Endothelial cell of umbilical vein (primary cell): ENCODE measurements around the gene DMAP1. TPM values are rescaled to one million over a fixed set of nuclear protein-coding genes. Genes with fewer than 3 reads are reported as not detected.

Experiments
- BruUV-seq: library from RNA; stranded (reverse); fragments of 400-500 nt; replicated peaks from 2 replicates; lab custom pipeline; 2021; lab: Mats Ljungman, UMichigan
- CTCF ChIA-PET: fragments of 300-600, 350-600 bp; sonication (Branson Sonifier 250); formaldehyde crosslinking; loops from one replicate; lab custom pipeline; 2021; ENCODE audit warnings: antibody characterized with exemption, inconsistent platforms; lab: Charles Lee
- POLR2A ChIA-PET: fragments of 300-600, 350-600 bp; sonication (Branson Sonifier 250); formaldehyde crosslinking; loops from one replicate; lab custom pipeline; 2021; ENCODE audit warnings: antibody characterized with exemption, inconsistent platforms; lab: Charles Lee
- DNase-seq: peaks from one replicate; pipeline ENCODE4 v3.0.0-alpha.2; 2011; ENCODE audit warnings: low read depth, low spot score
- FAIRE-seq: peaks from 2 replicates; lab custom pipeline; 2011; peaks lifted over from hg19 to GRCh38; lab: Jason Lieb, UNC
- H2AFZ ChIP-seq: 2 replicates; pipeline ENCODE4 v1.6.0; 2012; ENCODE audit warnings: low read depth, low read length, control low read depth, inconsistent platforms
- H3K27ac ChIP-seq: 2 replicates; pipeline ENCODE4 v1.5.1; 2011; ENCODE audit warnings: low read depth, mild to moderate bottlenecking, control low read depth, low read length, moderate library complexity; ENCODE audit not compliant: insufficient read depth
- H3K27me3 ChIP-seq, 2 experiments: 2 replicates each; pipeline versions ENCODE4 v1.6.0 to v1.6.1; 2011; ENCODE audit warnings: low read length in 2 of 2, mixed read lengths in 1 of 2; ENCODE audit not compliant: control insufficient read depth in 2 of 2, insufficient read depth in 2 of 2
- H3K36me3 ChIP-seq, 2 experiments: 2 replicates in 1 of 2; 3 replicates in 1 of 2; pipeline ENCODE4 v1.5.1; 2011; ENCODE audit warnings: low read length in 2 of 2, mild to moderate bottlenecking in 1 of 2, moderate library complexity in 1 of 2; ENCODE audit not compliant: control insufficient read depth in 2 of 2, insufficient read depth in 2 of 2; ENCODE audit errors: extremely low read depth in 1 of 2
- H3K4me1 ChIP-seq: 3 replicates; pipeline ENCODE4 v1.5.1; 2011; ENCODE audit warnings: mild to moderate bottlenecking, low read length; ENCODE audit not compliant: control insufficient read depth, insufficient read depth; ENCODE audit errors: extremely low read depth
- H3K4me2 ChIP-seq: 2 replicates; pipeline ENCODE4 v1.6.1; 2011; ENCODE audit warnings: low read length, control low read depth, mixed read lengths; ENCODE audit not compliant: insufficient read depth
- H3K4me3 ChIP-seq, 3 experiments: fragments of 200-600 bp in 1 of 3; sonication (generic), shearing (Covaris generic) in 1 of 3; replicated peaks in 1 of 3; 2 replicates each; pipeline ENCODE4 v1.5.1; 2011 to 2016; ENCODE audit warnings: control low read depth in 3 of 3, low read length in 3 of 3, mild to moderate bottlenecking in 2 of 3, inconsistent platforms in 1 of 3, low read depth in 1 of 3, moderate library complexity in 1 of 3; ENCODE audit not compliant: insufficient read depth in 1 of 3
- H3K79me2 ChIP-seq: 2 replicates; pipeline ENCODE4 v1.6.0; 2012; ENCODE audit warnings: low read length, inconsistent platforms; ENCODE audit not compliant: control insufficient read depth, insufficient read depth
- H3K9ac ChIP-seq: replicated peaks from 2 replicates; pipeline ENCODE3; 2011; ENCODE audit warnings: low read length, control low read depth; ENCODE audit not compliant: insufficient read depth; ENCODE audit errors: extremely low read depth
- H3K9me1 ChIP-seq: replicated peaks from 3 replicates; pipeline ENCODE4 v1.6.0; 2011; ENCODE audit warnings: mild to moderate bottlenecking, low read length; ENCODE audit not compliant: control insufficient read depth, insufficient read depth; ENCODE audit errors: extremely low read depth
- H3K9me3 ChIP-seq: replicated peaks from 2 replicates; pipeline ENCODE4 v1.5.1; 2012; ENCODE audit warnings: low read length, inconsistent platforms; ENCODE audit not compliant: control insufficient read depth, insufficient read depth
- H4K20me1 ChIP-seq: replicated peaks from 2 replicates; pipeline ENCODE3; 2011; ENCODE audit warnings: mild to moderate bottlenecking, low read length; ENCODE audit not compliant: control insufficient read depth, insufficient read depth; ENCODE audit errors: extremely low read depth
- CTCF ChIP-seq, 2 donors: IDR thresholded peaks; 1 replicate in 1 of 2; 2 replicates in 1 of 2; pipeline ENCODE4 v1.5.1; 2011; ENCODE audit warnings: low read length in 2 of 2, mild to moderate bottlenecking in 2 of 2, moderate library complexity in 2 of 2, control low read depth in 1 of 2, inconsistent platforms in 1 of 2, low read depth in 1 of 2; ENCODE audit not compliant: insufficient read depth in 1 of 2; ENCODE audit errors: extremely low read depth in 1 of 2
- EZH2 ChIP-seq: IDR thresholded peaks from 2 replicates; pipeline ENCODE4 v1.6.1; 2012; ENCODE audit warnings: borderline replicate concordance, low read depth, mild to moderate bottlenecking, moderate library complexity, low read length, inconsistent platforms; ENCODE audit not compliant: severe bottlenecking
- FOS ChIP-seq: IDR thresholded peaks from 2 replicates; pipeline ENCODE4 v1.6.1; 2011; ENCODE audit warnings: mild to moderate bottlenecking, low read length, moderate library complexity, borderline replicate concordance; ENCODE audit not compliant: insufficient read depth
- GATA2 ChIP-seq: IDR thresholded peaks from 2 replicates; pipeline ENCODE4 v1.7.0; 2011; ENCODE audit warnings: low read depth, mild to moderate bottlenecking, moderate library complexity, mixed read lengths, low read length; ENCODE audit not compliant: insufficient read length, insufficient read depth
- JUN ChIP-seq: IDR thresholded peaks from 2 replicates; pipeline ENCODE4 v1.6.1; 2011; ENCODE audit warnings: borderline replicate concordance, low read depth; ENCODE audit not compliant: insufficient read length, insufficient read depth
- MAX ChIP-seq: IDR thresholded peaks from 2 replicates; pipeline ENCODE4 v1.6.1; 2011; ENCODE audit not compliant: insufficient read depth, insufficient read length
- MYC ChIP-seq: IDR thresholded peaks from one replicate; pipeline ENCODE4 v1.6.1; 2011; ENCODE audit warnings: mild to moderate bottlenecking, low read depth, low read length
- POLR2A ChIP-seq: IDR thresholded peaks from 2 replicates; pipeline ENCODE4 v1.6.1; 2012; ENCODE audit warnings: low read depth, mild to moderate bottlenecking, control low read depth, low read length
- POLR2AphosphoS5 ChIP-seq: IDR thresholded peaks from 2 replicates; pipeline ENCODE4 v1.6.1; 2012; ENCODE audit warnings: low read depth, mild to moderate bottlenecking, control low read depth, low read length, moderate library complexity; ENCODE audit not compliant: insufficient read depth
- dilution Hi-C: fragments of 300-500 bp; cut with MboI; formaldehyde crosslinking; loops from one replicate; pipeline ENCODE4 v1.15.0; 2019; ENCODE audit warnings: low sequenced_read_pairs; ENCODE audit not compliant: extremely low pct_ligation_motif_present
- intact Hi-C: fragments of 100-400 bp; cut with micrococcal nuclease; formaldehyde crosslinking; loops from one replicate; pipeline ENCODE4 v1.10.0; 2022
- polyA plus RNA-seq, 4 experiments: library from polyadenylated mRNA; depleted of rRNA in 3 of 4; stranded (reverse) in 3 of 4; unstranded in 1 of 4; fragments of >200 nt; gene quantifications; 2 replicates each; pipeline versions ENCODE4 v1.2.1 to v1.2.3, GENCODE V29; 2011 to 2012; ENCODE audit warnings: missing spikeins in 1 of 4
- total RNA-seq: library from RNA; stranded (reverse); gene quantifications from 2 replicates; pipeline ENCODE4 v1.2.3, GENCODE V29; 2021

DMAP1 gene
- total and polyA plus RNA-seq, 2 donors (not counting 3 experiments of a cell fraction or from before 2014, with no cell fraction given) = 42.9 to 63.2 TPM

DNA sequence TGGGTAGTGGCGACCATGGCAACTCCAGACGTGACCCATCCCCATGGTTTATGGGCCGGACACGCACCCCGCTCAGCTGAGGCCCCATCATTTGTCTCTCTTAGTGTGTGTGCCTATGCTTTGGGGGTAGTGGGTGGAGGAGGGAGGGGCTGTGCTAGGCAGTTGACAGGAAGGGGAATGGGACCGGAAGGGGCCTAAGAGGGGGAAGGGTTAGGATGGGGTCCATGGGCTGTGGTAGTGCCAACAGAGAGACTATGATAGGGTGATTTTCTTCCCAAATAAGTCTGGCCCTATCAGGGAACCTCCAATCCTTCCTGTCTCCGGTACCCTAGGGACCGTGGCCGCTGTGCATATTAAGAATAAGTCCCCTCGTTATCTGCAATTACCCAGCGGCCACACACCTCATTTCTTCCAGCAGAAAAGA lies 9.9 kb downstream of the DMAP1 start:
- no TSS peak for BruUV-seq
- Histone ChIP-seq H3K4me2 (no peak overlapping the region), H3K4me3 (no peak overlapping the region), H3K36me3 (peaks cover 4 to 31% of the 10 kb centered on the region in 2 experiments), H3K79me2 (no peaks in the 10 kb centered on the region), H3K4me1 (no peaks in the 10 kb centered on the region), H3K9me1 (no peaks in the 10 kb centered on the region), H2AFZ (no peak overlapping the region), H3K9me3 (no peaks in the 10 kb centered on the region), H3K9ac (no peak overlapping the region), H4K20me1 (no peaks in the 10 kb centered on the region), H3K27ac (no peak overlapping the region), H3K27me3 (no peaks in the 10 kb centered on the region)
- FAIRE-seq (no peak), DNase-seq (no peak)
- ChIA-PET POLR2A (no interaction called here), CTCF (no interaction called here)
- dilution Hi-C loops = no loop called here
- no peak for TF ChIP-seq JUN
- TF ChIP-seq EZH2 = no peak
- no peak for TF ChIP-seq GATA2
- no peak for TF ChIP-seq MAX
- no peak for TF ChIP-seq FOS
- TF ChIP-seq MYC = no peak
- TF ChIP-seq CTCF (IDR thresholded peaks at IDR 0.05; ENCODE audit: extremely low read depth in 1 of 2, insufficient read depth in 1 of 2, low read depth in 1 of 2, low read length in 2 of 2) = no peak
- TF ChIP-seq POLR2AphosphoS5 = no peak
- TF ChIP-seq POLR2A = no peak
- intact Hi-C loops = no loop called here
